Measurements from ENCODE around the gene FBXO28.

GRCh38 chr1:224183591-224184312 lies 69.8 kb downstream of the FBXO28 start:
- TF ChIP-seq CTCF (IDR thresholded peaks at IDR 0.05 in 2 of 3, conservative IDR thresholded peaks at IDR 0.05 in 1 of 3; ENCODE audit: borderline replicate concordance in 1 of 3, insufficient read depth in 1 of 3, low read depth in 2 of 3, low read length in 2 of 3) (no peak), YY1 (IDR thresholded peaks at IDR 0.05; ENCODE audit: extremely low read depth, insufficient replicate concordance, low read depth, low read length) (no peak), POLR2A (IDR thresholded peaks at IDR 0.05; ENCODE audit: borderline replicate concordance, extremely low read depth, insufficient read depth, insufficient read length) (no peak), EZH2 (IDR thresholded peaks at IDR 0.05) (no peak), ZNF274 (IDR thresholded peaks at IDR 0.05; ENCODE audit: low read depth, low read length) (no peak), SIN3A (IDR thresholded peaks at IDR 0.05; ENCODE audit: low read depth) (peak; percentile 32; the same call in 1 of the 2 replicates)

All from HCT116 (cell line).